ENCODE measurements around the gene CDC42EP4. TPM values are rescaled to one million over a fixed set of nuclear protein-coding genes. Genes with fewer than 3 reads are reported as not detected.

Gene CDC42EP4
- total RNA-seq, 4 donors from 2014 or later, result 33.0 to 94.6 (median 69.7) TPM

GRCh38 chr17:73357981-73358380 lies 46.2 kb upstream of the CDC42EP4 start:
- intact Hi-C loops (cut with DNase I; ENCODE audit: low total_unique reads), result no loop called here
- no peak overlapping the region for H3K4me3 ChIP-seq (ENCODE audit: low read depth, poor library complexity, severe bottlenecking)
- TF ChIP-seq POLR2A (IDR thresholded peaks at IDR 0.05) (no peak), CTCF (IDR thresholded peaks at IDR 0.05) (no peak)
- DNase-seq (ENCODE audit: low spot score in 2 of 2), result peak in 1 of 2 donors; percentile 79
- 94 to 96% methylated on average over 16 to 19 of the region's 19 CpGs for WGBS, 2 donors

- TF ChIP-seq CTCF (IDR thresholded peaks at IDR 0.05) (no peak), POLR2A (IDR thresholded peaks at IDR 0.05) (no peak)
- H3K4me3 ChIP-seq (ENCODE audit: low read depth, poor library complexity, severe bottlenecking), result no peak overlapping the region
- WGBS, 2 donors, result 87 to 91% methylated on average over 9 of the region's 9 CpGs
- intact Hi-C loops (cut with DNase I; ENCODE audit: low total_unique reads), result no loop called here
- DNase-seq (ENCODE audit: low spot score in 2 of 2), result peak in 1 of 2 donors; percentile 70
Observed at GRCh38 chr17:73357318-73357717, 45.5 kb upstream of the CDC42EP4 start.

GRCh38 chr17:73356561-73357170 lies 44.9 kb upstream of the CDC42EP4 start:
- intact Hi-C loops (cut with DNase I; ENCODE audit: low total_unique reads), result no loop called here
- 84 to 87% methylated on average over 8 of the region's 8 CpGs for WGBS, 2 donors
- TF ChIP-seq POLR2A (IDR thresholded peaks at IDR 0.05), result no peak
- TF ChIP-seq CTCF (IDR thresholded peaks at IDR 0.05), result no peak
- peak in 1 of 2 donors; percentile 77 for DNase-seq (ENCODE audit: low spot score in 2 of 2)
- H3K4me3 ChIP-seq (ENCODE audit: low read depth, poor library complexity, severe bottlenecking), result no peak overlapping the region

GRCh38 chr17:73354423-73355284 lies 42.9 kb upstream of the CDC42EP4 start:
- peak in 1 of 2 donors; percentile 80 for DNase-seq (ENCODE audit: low spot score in 2 of 2)
- WGBS, 2 donors, result 92 to 94% methylated on average over 19 to 21 of the region's 21 CpGs
- intact Hi-C loops (cut with DNase I; ENCODE audit: low total_unique reads), result no loop called here
- no peak for TF ChIP-seq CTCF (IDR thresholded peaks at IDR 0.05)
- no peak for TF ChIP-seq POLR2A (IDR thresholded peaks at IDR 0.05)
- no peak overlapping the region for H3K4me3 ChIP-seq (ENCODE audit: low read depth, poor library complexity, severe bottlenecking)

GRCh38 chr17:73352261-73352660 lies 40.5 kb upstream of the CDC42EP4 start:
- 94 to 95% methylated on average over 13 of the region's 13 CpGs for WGBS, 2 donors
- TF ChIP-seq POLR2A (IDR thresholded peaks at IDR 0.05) (no peak), CTCF (IDR thresholded peaks at IDR 0.05) (no peak)
- intact Hi-C loops (cut with DNase I; ENCODE audit: low total_unique reads), result no loop called here
- H3K4me3 ChIP-seq (ENCODE audit: low read depth, poor library complexity, severe bottlenecking), result no peak overlapping the region
- no peak for DNase-seq (ENCODE audit: low spot score in 2 of 2)
